ENCODE measurements around the gene AK2.
A peak's percentile ranks its signal among the peaks of the same experiment; 100 is the strongest.

Gene AK2

GRCh38 chr1:33022650-33023200 lies 14.0 kb downstream of the AK2 start:
- no peak for DNase-seq (ENCODE audit: low spot score)

GRCh38 chr1:33021567-33022431 lies 14.9 kb downstream of the AK2 start:
- no peak for DNase-seq (ENCODE audit: low spot score)

GRCh38 chr1:33018112-33018511 lies 18.6 kb downstream of the AK2 start:
- no peak for DNase-seq (ENCODE audit: low spot score)

GRCh38 chr1:33017175-33017574 lies 19.5 kb downstream of the AK2 start:
- DNase-seq (ENCODE audit: low spot score) = no peak

GRCh38 chr1:33015216-33015615 lies 21.5 kb downstream of the AK2 start:
- DNase-seq (ENCODE audit: low spot score) = no peak

GRCh38 chr1:33014464-33015163 lies 22.1 kb downstream of the AK2 start:
- DNase-seq (ENCODE audit: low spot score) = no peak

- DNase-seq (ENCODE audit: low spot score) = no peak
Measured at GRCh38 chr1:33013791-33014190, 22.9 kb downstream of the AK2 start.

- no peak for DNase-seq (ENCODE audit: low spot score)
Measured at GRCh38 chr1:33012165-33012564, 24.5 kb downstream of the AK2 start.

GRCh38 chr1:33010932-33011731 lies 25.6 kb downstream of the AK2 start:
- DNase-seq (ENCODE audit: low spot score) = no peak

- no peak for DNase-seq (ENCODE audit: low spot score)
Measured at GRCh38 chr1:33009561-33009960, 27.1 kb downstream of the AK2 start.

GRCh38 chr1:33008051-33008914 lies 28.4 kb downstream of the AK2 start:
- no peak for DNase-seq (ENCODE audit: low spot score)

GRCh38 chr1:33007190-33008050 lies 29.3 kb downstream of the AK2 start:
- DNase-seq (ENCODE audit: low spot score) = peak; percentile 57

GRCh38 chr1:33005838-33006421 lies 30.8 kb downstream of the AK2 start:
- DNase-seq (ENCODE audit: low spot score) = no peak

- no peak for DNase-seq (ENCODE audit: low spot score)
Measured at GRCh38 chr1:33005117-33005837, 31.4 kb downstream of the AK2 start.

GRCh38 chr1:33004613-33005012 lies 32.1 kb downstream of the AK2 start:
- no peak for DNase-seq (ENCODE audit: low spot score)

GRCh38 chr1:33003657-33004056 lies 33.0 kb downstream of the AK2 start:
- no peak for DNase-seq (ENCODE audit: low spot score)

GRCh38 chr1:33002006-33002405 lies 34.7 kb downstream of the AK2 start:
- DNase-seq (ENCODE audit: low spot score) = no peak

GRCh38 chr1:33001282-33001681 lies 35.4 kb downstream of the AK2 start:
- no peak for DNase-seq (ENCODE audit: low spot score)

GRCh38 chr1:33000427-33001026 lies 36.2 kb downstream of the AK2 start:
- DNase-seq (ENCODE audit: low spot score) = no peak
